Hepatocyte (in vitro differentiated cells): Measurements from ENCODE around the gene PLPP1. TPM values are rescaled to one million over a fixed set of nuclear protein-coding genes. Genes with fewer than 3 reads are reported as not detected.

Source experiments
- DNase-seq: peaks from one replicate; pipeline ENCODE4 v3.0.0-alpha.2; 2016; ENCODE audit warnings: low spot score
- H2AFZ ChIP-seq: fragments of 200-600 bp; sonication (generic); 2 replicates; pipeline ENCODE4 v1.6.0; 2016; ENCODE audit warnings: antibody characterized with exemption, mild to moderate bottlenecking
- H3K27ac ChIP-seq: fragments of 200-600 bp; sonication (generic); 2 replicates; pipeline ENCODE4 v1.5.1; 2016; ENCODE audit warnings: mild to moderate bottlenecking
- H3K27me3 ChIP-seq: fragments of 200-600 bp; sonication (generic); 2 replicates; pipeline ENCODE4 v1.6.1; 2016
- H3K36me3 ChIP-seq: fragments of 200-600 bp; sonication (generic); replicated peaks from 2 replicates; pipeline ENCODE4 v1.5.1; 2016; ENCODE audit warnings: low read depth; ENCODE audit not compliant: insufficient read depth
- H3K4me1 ChIP-seq: fragments of 200-600 bp; sonication (generic); 2 replicates; pipeline ENCODE4 v1.5.1; 2016; ENCODE audit warnings: mild to moderate bottlenecking, moderate library complexity; ENCODE audit not compliant: insufficient read depth
- H3K4me2 ChIP-seq: fragments of 200-600 bp; sonication (generic); 2 replicates; pipeline ENCODE4 v1.6.0; 2016
- H3K4me3 ChIP-seq: fragments of 200-600 bp; sonication (generic); 2 replicates; pipeline ENCODE4 v1.5.1; 2016; ENCODE audit warnings: mild to moderate bottlenecking
- H3K79me2 ChIP-seq: fragments of 200-600 bp; sonication (generic); 2 replicates; pipeline ENCODE4 v1.6.0; 2017; ENCODE audit warnings: mild to moderate bottlenecking
- H3K9me2 ChIP-seq: fragments of 200-600 bp; sonication (generic); replicated peaks from 2 replicates; pipeline ENCODE4 v1.6.0; 2017; ENCODE audit warnings: mild to moderate bottlenecking; ENCODE audit not compliant: insufficient read depth
- H3K9me3 ChIP-seq: fragments of 200-600 bp; sonication (generic); 2 replicates; pipeline ENCODE4 v1.5.1; 2016; ENCODE audit warnings: low read depth, mild to moderate bottlenecking
- H4K20me1 ChIP-seq: fragments of 200-600 bp; sonication (generic); 2 replicates; pipeline ENCODE4 v1.6.0; 2016; ENCODE audit warnings: mild to moderate bottlenecking; ENCODE audit not compliant: insufficient read depth, poor library complexity, severe bottlenecking
- EZH2 ChIP-seq: fragments of 200-600 bp; sonication (generic); IDR thresholded peaks from 2 replicates; pipeline ENCODE4 v1.6.1; 2016; ENCODE audit warnings: antibody characterized with exemption, mild to moderate bottlenecking, borderline replicate concordance
- EZH2phosphoT487 ChIP-seq: fragments of 200-600 bp; sonication (generic); IDR thresholded peaks from one replicate; pipeline ENCODE4 v1.6.1; 2018; ENCODE audit warnings: antibody characterized with exemption, mild to moderate bottlenecking, low read depth, moderate library complexity; ENCODE audit not compliant: unreplicated experiment, severe bottlenecking
- WGBS: methylation state at CpG from one replicate; pipeline ENCODE4 v1.1.6; 2016; ENCODE audit warnings: low lambda C conversion rate; ENCODE audit errors: missing lambda C conversion rate; 5-methylcytosine and 5-hydroxymethylcytosine counted together
- polyA plus RNA-seq: library from polyadenylated mRNA; unstranded; fragments of >200 nt; fragmentation: Nextera tagmentation; extraction: Ambion mirVana; gene quantifications from 2 replicates; pipeline ENCODE4 v1.2.1, GENCODE V29; 2016
- total RNA-seq: library from RNA; depleted of rRNA; stranded (reverse); fragments of >200 nt; gene quantifications from 2 replicates; pipeline ENCODE4 v1.2.3, GENCODE V29; 2014
- TF ChIP-seq, protein P1 (sequence below): fragments of 200-600 bp; sonication (generic); IDR thresholded peaks from 2 replicates; pipeline ENCODE4 v1.5.1; 2016; ENCODE audit warnings: antibody characterized with exemption, mild to moderate bottlenecking; ENCODE audit not compliant: poor library complexity

Gene PLPP1
- total and polyA plus RNA-seq, 2 experiments from 2014 or later = 80.1 to 84.9 TPM

DNA sequence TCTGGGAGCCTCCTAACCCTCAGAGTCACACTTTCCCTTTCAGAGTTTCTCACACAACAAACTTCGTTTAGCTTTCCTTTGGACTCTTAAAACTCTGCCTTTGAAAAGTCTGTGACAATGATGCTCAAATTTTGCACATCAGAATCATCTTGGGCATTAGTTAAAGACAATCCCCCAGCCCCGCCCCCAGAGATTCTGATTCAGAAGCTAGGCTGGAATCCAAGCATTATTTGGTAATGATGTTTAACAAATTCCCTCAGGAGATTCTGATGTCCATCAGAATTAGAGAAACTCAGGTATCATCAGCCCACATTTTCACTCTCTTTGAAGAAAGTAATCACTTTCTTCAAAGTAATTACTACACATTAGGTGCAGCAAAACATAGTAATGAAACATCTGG, 9.6 kb upstream of the PLPP1 start:
- Histone ChIP-seq H3K9me3 (no peaks in the 10 kb centered on the region), H3K9me2 (no peaks in the 10 kb centered on the region), H3K4me2 (no peak overlapping the region), H2AFZ (no peak overlapping the region), H4K20me1 (no peaks in the 10 kb centered on the region), H3K4me3 (no peak overlapping the region), H3K27ac (no peak overlapping the region), H3K36me3 (no peaks in the 10 kb centered on the region), H3K4me1 (no peaks in the 10 kb centered on the region), H3K27me3 (no peaks in the 10 kb centered on the region), H3K79me2 (no peaks in the 10 kb centered on the region)
- TF ChIP-seq, protein P1, sequence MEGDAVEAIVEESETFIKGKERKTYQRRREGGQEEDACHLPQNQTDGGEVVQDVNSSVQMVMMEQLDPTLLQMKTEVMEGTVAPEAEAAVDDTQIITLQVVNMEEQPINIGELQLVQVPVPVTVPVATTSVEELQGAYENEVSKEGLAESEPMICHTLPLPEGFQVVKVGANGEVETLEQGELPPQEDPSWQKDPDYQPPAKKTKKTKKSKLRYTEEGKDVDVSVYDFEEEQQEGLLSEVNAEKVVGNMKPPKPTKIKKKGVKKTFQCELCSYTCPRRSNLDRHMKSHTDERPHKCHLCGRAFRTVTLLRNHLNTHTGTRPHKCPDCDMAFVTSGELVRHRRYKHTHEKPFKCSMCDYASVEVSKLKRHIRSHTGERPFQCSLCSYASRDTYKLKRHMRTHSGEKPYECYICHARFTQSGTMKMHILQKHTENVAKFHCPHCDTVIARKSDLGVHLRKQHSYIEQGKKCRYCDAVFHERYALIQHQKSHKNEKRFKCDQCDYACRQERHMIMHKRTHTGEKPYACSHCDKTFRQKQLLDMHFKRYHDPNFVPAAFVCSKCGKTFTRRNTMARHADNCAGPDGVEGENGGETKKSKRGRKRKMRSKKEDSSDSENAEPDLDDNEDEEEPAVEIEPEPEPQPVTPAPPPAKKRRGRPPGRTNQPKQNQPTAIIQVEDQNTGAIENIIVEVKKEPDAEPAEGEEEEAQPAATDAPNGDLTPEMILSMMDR = no peak
- TF ChIP-seq EZH2phosphoT487 (no peak), EZH2 (no peak)
- DNase-seq = no peak
- WGBS = 78% methylated on average over 2 of the region's 2 CpGs

DNA sequence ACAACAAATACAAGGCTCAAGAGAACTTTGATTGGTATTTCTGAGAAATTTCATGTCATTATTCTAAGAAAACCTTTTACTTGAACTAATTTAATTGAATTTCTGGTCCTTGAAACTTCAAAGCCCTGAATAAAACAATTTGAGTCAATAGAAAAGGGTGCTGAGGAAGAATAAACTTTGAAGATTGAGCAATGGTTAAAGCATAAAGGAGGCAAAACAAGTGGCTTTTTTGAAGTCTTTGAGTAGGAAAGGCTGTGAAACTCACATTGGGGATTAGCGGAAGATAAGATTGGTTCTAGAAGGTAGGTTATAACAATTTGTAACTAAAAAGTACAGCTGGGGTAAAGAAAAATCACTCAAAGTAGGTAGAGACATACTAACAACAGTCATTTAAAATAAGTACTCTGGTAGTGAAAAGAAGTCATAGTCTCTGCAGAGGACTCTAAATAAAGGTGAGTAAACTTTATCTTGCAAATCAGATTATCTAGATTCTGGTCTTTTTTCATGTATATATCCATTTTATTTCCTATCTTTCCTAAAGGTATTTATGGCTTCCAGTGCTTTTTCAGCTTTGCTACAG, 6.4 kb upstream of the PLPP1 start:
- Histone ChIP-seq H3K27me3 (no peaks in the 10 kb centered on the region), H3K4me3 (no peak overlapping the region), H2AFZ (no peak overlapping the region), H3K4me2 (no peak overlapping the region), H3K36me3 (no peaks in the 10 kb centered on the region), H3K27ac (no peak overlapping the region), H3K4me1 (no peaks in the 10 kb centered on the region), H4K20me1 (no peaks in the 10 kb centered on the region), H3K9me2 (no peaks in the 10 kb centered on the region), H3K79me2 (no peaks in the 10 kb centered on the region), H3K9me3 (no peaks in the 10 kb centered on the region)
- DNase-seq = no peak
- 58% methylated on average over 1 of the region's 1 CpG for WGBS
- TF ChIP-seq, protein P1 = no peak

DNA sequence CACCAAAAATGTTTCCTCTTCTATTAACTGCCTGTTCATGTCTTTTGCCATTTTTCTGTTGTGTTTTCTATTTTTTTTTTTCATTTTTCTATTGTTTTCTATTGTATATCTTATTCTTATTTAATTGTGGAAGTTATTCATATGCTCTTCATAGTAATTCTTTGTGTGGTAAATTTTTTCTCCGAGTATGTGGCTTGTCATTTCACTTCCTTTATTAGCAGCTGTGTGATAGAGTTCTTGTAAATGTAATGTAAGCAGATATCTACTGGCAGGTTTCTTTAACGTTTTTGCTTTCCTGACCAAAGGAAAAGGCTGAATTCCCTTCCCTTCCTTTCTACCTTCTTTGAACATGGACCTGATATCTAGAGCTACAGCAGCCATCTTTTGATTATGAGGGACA, 5.8 kb upstream of the PLPP1 start:
- Histone ChIP-seq H4K20me1 (no peaks in the 10 kb centered on the region), H3K4me1 (peaks cover 3% of the 10 kb centered on the region), H2AFZ (no peak overlapping the region), H3K36me3 (no peaks in the 10 kb centered on the region), H3K27ac (no peak overlapping the region), H3K9me2 (no peaks in the 10 kb centered on the region), H3K9me3 (no peaks in the 10 kb centered on the region), H3K79me2 (no peaks in the 10 kb centered on the region), H3K4me3 (no peak overlapping the region), H3K27me3 (no peaks in the 10 kb centered on the region), H3K4me2 (no peak overlapping the region)
- WGBS = 38% methylated on average over 2 of the region's 2 CpGs
- TF ChIP-seq, protein P1 = no peak
- TF ChIP-seq EZH2phosphoT487 = no peak
- no peak for TF ChIP-seq EZH2
- no peak for DNase-seq

DNA sequence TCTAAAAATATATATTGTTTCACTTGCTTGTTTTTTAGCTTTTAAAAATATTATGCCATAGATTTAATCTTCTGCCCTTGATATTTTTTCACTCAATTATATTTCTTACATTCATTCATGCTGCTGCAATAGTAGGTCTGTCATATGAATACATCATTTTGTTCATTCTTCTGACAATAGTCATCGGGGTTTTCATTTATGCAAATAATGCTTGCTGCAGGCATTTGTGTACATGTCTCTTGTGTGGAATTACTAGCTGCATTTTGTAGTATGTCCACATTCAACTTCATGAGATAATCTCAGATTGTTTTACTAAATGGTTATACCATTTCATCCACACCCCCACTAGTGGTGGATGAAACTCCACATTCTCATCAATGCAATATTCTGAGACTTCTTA, 5.3 kb upstream of the PLPP1 start:
- Histone ChIP-seq H3K4me1 (peaks cover 4% of the 10 kb centered on the region), H4K20me1 (no peaks in the 10 kb centered on the region), H3K9me3 (no peaks in the 10 kb centered on the region), H3K79me2 (no peaks in the 10 kb centered on the region), H3K27me3 (no peaks in the 10 kb centered on the region), H3K9me2 (no peaks in the 10 kb centered on the region), H2AFZ (no peak overlapping the region), H3K4me3 (no peak overlapping the region), H3K36me3 (no peaks in the 10 kb centered on the region), H3K27ac (no peak overlapping the region), H3K4me2 (no peak overlapping the region)
- WGBS = 93% methylated on average over 1 of the region's 1 CpG
- TF ChIP-seq, protein P1 = no peak
- TF ChIP-seq EZH2phosphoT487 (no peak), EZH2 (no peak)
- DNase-seq = no peak
